H9 (cell line): Measurements from ENCODE around the gene ANKRD13D. TPM values are rescaled to one million over a fixed set of nuclear protein-coding genes. Genes with fewer than 3 reads are reported as not detected.

Experiments used
- DNase-seq: peaks from one replicate; pipeline ENCODE4 v3.0.0-alpha.2; 2017
- H2AFZ ChIP-seq: one replicate; pipeline ENCODE4 v1.6.1; 2013; ENCODE audit warnings: mild to moderate bottlenecking, low read length, control low read depth, moderate library complexity
- H2AK5ac ChIP-seq: 2 replicates; pipeline ENCODE4 v1.6.1; 2013; ENCODE audit warnings: low read length, control low read depth, mixed read lengths; ENCODE audit not compliant: insufficient read length
- H2BK120ac ChIP-seq: one replicate; pipeline ENCODE4 v1.6.1; 2013; ENCODE audit warnings: low read depth, mild to moderate bottlenecking, low read length, control low read depth, inconsistent platforms; ENCODE audit not compliant: poor library complexity, severe bottlenecking
- H2BK12ac ChIP-seq: 2 replicates; pipeline ENCODE4 v1.6.1; 2013; ENCODE audit warnings: low read length, control low read depth, mixed read lengths, low read depth; ENCODE audit not compliant: insufficient read length
- H2BK15ac ChIP-seq: 2 replicates; pipeline ENCODE4 v1.6.1; 2013; ENCODE audit warnings: low read depth, low read length, control low read depth
- H2BK20ac ChIP-seq: one replicate; pipeline ENCODE4 v1.6.1; 2013; ENCODE audit warnings: low read depth, mild to moderate bottlenecking, low read length, control low read depth, inconsistent platforms; ENCODE audit not compliant: poor library complexity, severe bottlenecking
- H2BK5ac ChIP-seq: 2 replicates; pipeline ENCODE4 v1.6.1; 2013; ENCODE audit warnings: low read length, control low read depth, mixed read lengths; ENCODE audit not compliant: insufficient read length
- H3K14ac ChIP-seq: 2 replicates; pipeline ENCODE4 v1.6.1; 2013; ENCODE audit warnings: low read length, control low read depth; ENCODE audit not compliant: insufficient read depth
- H3K18ac ChIP-seq: 2 replicates; pipeline ENCODE4 v1.6.1; 2013; ENCODE audit warnings: low read depth, mild to moderate bottlenecking, mixed read lengths, low read length, control low read depth; ENCODE audit not compliant: insufficient read length
- H3K23ac ChIP-seq: 2 replicates; pipeline ENCODE4 v1.6.1; 2013; ENCODE audit warnings: low read length, control low read depth, mixed read lengths, low read depth; ENCODE audit not compliant: insufficient read length
- H3K23me2 ChIP-seq: 2 replicates; pipeline ENCODE4 v1.6.1; 2013; ENCODE audit warnings: low read depth, mild to moderate bottlenecking, mixed read lengths, low read length, control low read depth; ENCODE audit not compliant: insufficient read length, poor library complexity, severe bottlenecking
- H3K27ac ChIP-seq: 2 replicates; pipeline ENCODE4 v1.5.1; 2013; ENCODE audit warnings: low read length, control low read depth, mixed read lengths, low read depth; ENCODE audit not compliant: insufficient read length
- H3K27me3 ChIP-seq: 2 replicates; pipeline ENCODE4 v1.6.1; 2013; ENCODE audit warnings: low read length, control low read depth, inconsistent platforms; ENCODE audit not compliant: insufficient read depth
- H3K4ac ChIP-seq: 2 replicates; pipeline ENCODE4 v1.6.1; 2013; ENCODE audit warnings: low read depth, mild to moderate bottlenecking, control low read depth, inconsistent platforms, low read length, moderate library complexity
- H3K4me1 ChIP-seq: 2 replicates; pipeline ENCODE4 v1.6.1; 2013; ENCODE audit warnings: low read length, control low read depth, inconsistent platforms; ENCODE audit not compliant: insufficient read depth
- H3K4me2 ChIP-seq: 2 replicates; pipeline ENCODE4 v1.6.1; 2013; ENCODE audit warnings: low read length, control low read depth, mixed read lengths; ENCODE audit not compliant: insufficient read length, insufficient read depth
- H3K56ac ChIP-seq: 2 replicates; pipeline ENCODE4 v1.6.1; 2013; ENCODE audit warnings: low read depth, mild to moderate bottlenecking, mixed read lengths, low read length, control low read depth; ENCODE audit not compliant: insufficient read length
- H3K79me1 ChIP-seq: 2 replicates; pipeline ENCODE4 v1.6.1; 2013; ENCODE audit warnings: low read depth, mild to moderate bottlenecking, moderate library complexity, low read length, control low read depth, inconsistent platforms; ENCODE audit not compliant: insufficient read depth, poor library complexity, severe bottlenecking
- H3K79me2 ChIP-seq: 2 replicates; pipeline ENCODE4 v1.6.1; 2013; ENCODE audit warnings: low read length, control low read depth, inconsistent platforms; ENCODE audit not compliant: insufficient read depth
- H3K9ac ChIP-seq: 2 replicates; pipeline ENCODE4 v1.6.1; 2013; ENCODE audit warnings: low read length, control low read depth, mixed read lengths; ENCODE audit not compliant: insufficient read length; ENCODE audit errors: extremely low read depth
- H3K9me3 ChIP-seq: one replicate; pipeline ENCODE4 v1.6.1; 2013; ENCODE audit warnings: low read depth, low read length, inconsistent platforms; ENCODE audit not compliant: control insufficient read depth
- H3T11ph ChIP-seq: one replicate; pipeline ENCODE4 v1.6.1; 2013; ENCODE audit warnings: mild to moderate bottlenecking, low read length, control low read depth, inconsistent platforms
- H4K20me1 ChIP-seq: one replicate; pipeline ENCODE4 v1.6.1; 2013; ENCODE audit not compliant: control insufficient read depth, insufficient read length, insufficient read depth
- H4K5ac ChIP-seq: 2 replicates; pipeline ENCODE4 v1.6.1; 2013; ENCODE audit warnings: low read depth, mild to moderate bottlenecking, mixed read lengths, low read length, control low read depth; ENCODE audit not compliant: insufficient read length
- H4K8ac ChIP-seq: replicated peaks from 2 replicates; pipeline ENCODE4 v1.6.1; 2013; ENCODE audit warnings: low read length, control low read depth, mixed read lengths, low read depth; ENCODE audit not compliant: insufficient read length
- H4K91ac ChIP-seq: 2 replicates; pipeline ENCODE4 v1.6.1; 2013; ENCODE audit warnings: low read depth, mild to moderate bottlenecking, moderate library complexity, mixed read lengths, low read length, control low read depth; ENCODE audit not compliant: insufficient read length
- H3K27ac Mint-ChIP-seq, 3 experiments: 2 replicates in 2 of 3; 3 replicates in 1 of 3; pipeline ENCODE4 v1.8.0; 2020 to 2021; ENCODE audit warnings: mixed read lengths in 3 of 3, mild to moderate bottlenecking in 1 of 3, moderate library complexity in 1 of 3
- H3K27me3 Mint-ChIP-seq: 2 replicates; pipeline ENCODE4 v1.8.0; 2021; ENCODE audit warnings: low read depth, mild to moderate bottlenecking, moderate library complexity, mixed read lengths
- H3K36me3 Mint-ChIP-seq, 3 experiments: 2 replicates in 2 of 3; 3 replicates in 1 of 3; pipeline ENCODE4 v1.8.0; 2020 to 2021; ENCODE audit warnings: low read depth in 3 of 3, mixed read lengths in 3 of 3; ENCODE audit not compliant: insufficient read depth in 1 of 3
- H3K4me1 Mint-ChIP-seq, 2 experiments: 2 replicates each; pipeline ENCODE4 v1.8.0; 2020; ENCODE audit warnings: mixed read lengths in 2 of 2
- H3K4me3 Mint-ChIP-seq, 2 experiments: 2 replicates in 1 of 2; 3 replicates in 1 of 2; pipeline ENCODE4 v1.8.0; 2020 to 2021; ENCODE audit warnings: mild to moderate bottlenecking in 2 of 2, mixed read lengths in 2 of 2, moderate library complexity in 1 of 2
- H3K9me3 Mint-ChIP-seq, 2 experiments: 2 replicates in 1 of 2; 3 replicates in 1 of 2; pipeline ENCODE4 v1.8.0; 2020; ENCODE audit warnings: mild to moderate bottlenecking in 2 of 2, mixed read lengths in 2 of 2, moderate library complexity in 1 of 2
- CTCF ChIP-seq: fragments of 200-600 bp; sonication (generic); conservative IDR thresholded peaks from 3 replicates; pipeline ENCODE4 v1.8.0; 2021; ENCODE audit warnings: antibody characterized with exemption, mild to moderate bottlenecking
- WGBS: extraction: QIAGEN DNeasy Blood & Tissue Kit; methylation state at CpG from one replicate; pipeline ENCODE4 v1.1.7; 2013; ENCODE audit warnings: missing lambda C conversion rate, low lambda C conversion rate, mixed read lengths; ENCODE audit not compliant: insufficient read length; ENCODE audit errors: extremely low coverage; 5-methylcytosine and 5-hydroxymethylcytosine counted together
- total RNA-seq: library from RNA; stranded (reverse); gene quantifications from 2 replicates; pipeline ENCODE4 v1.2.1, GENCODE V29; 2021

The ANKRD13D gene
- total RNA-seq, 1 experiment from 2014 or later, result 42.1 TPM

- Histone ChIP-seq H3K4ac (no peak overlapping the region; the same call in 1 of the 2 replicates), H3K9me3 (no peaks in the 10 kb centered on the region), H3K27me3 (no peaks in the 10 kb centered on the region), H3K4me2 (peak overlapping the region; percentile 84), H3K79me1 (no peaks in the 10 kb centered on the region), H2BK15ac (no peak overlapping the region), H4K91ac (no peak overlapping the region), H4K20me1 (no peaks in the 10 kb centered on the region), H2AFZ (no peak overlapping the region), H3K27ac (peak overlapping the region; percentile 64), H3K18ac (peak overlapping the region; percentile 51), H3T11ph (no peak overlapping the region), H2BK120ac (no peak overlapping the region), H2BK12ac (no peak overlapping the region), H2BK5ac (no peak overlapping the region), H3K4me1 (peaks cover 4% of the 10 kb centered on the region; the same call in 1 of the 2 replicates), H3K56ac (no peak overlapping the region), H2AK5ac (no peak overlapping the region), H3K79me2 (no peaks in the 10 kb centered on the region), H4K5ac (no peak overlapping the region), H2BK20ac (no peak overlapping the region), H3K14ac (peak overlapping the region; percentile 89), H3K23ac (no peak overlapping the region), H4K8ac (no peak overlapping the region), H3K23me2 (peaks cover 6% of the 10 kb centered on the region), H3K9ac (peak overlapping the region; percentile 73)
- peak; percentile 88 for DNase-seq
- no CpG with 5 or more reads among the region's 87 CpGs for WGBS
- Mint-ChIP-seq H3K4me3 (peak overlapping the region; percentile 69 to 70), H3K9me3 (no peaks in the 10 kb centered on the region; a peak in 1 of 5 replicates), H3K27me3 (peaks cover 2% of the 10 kb centered on the region; the same call in 1 of the 2 replicates), H3K27ac (peak overlapping the region in 1 of 3 experiments; percentile 94; a peak in 2 of 7 replicates), H3K36me3 (peaks cover 11 to 45% (median 21%) of the 10 kb centered on the region in 3 experiments; a peak in 6 of 7 replicates), H3K4me1 (peaks cover 16 to 17% of the 10 kb centered on the region in 2 experiments)
- peak; percentile 57 for TF ChIP-seq CTCF
Measured at GRCh38 chr11:67288452-67289225, 464 bp upstream of the ANKRD13D start.
